NCI-H1048 (cell line): ENCODE data around the gene TC2N.
A peak's percentile ranks its signal among the peaks of the same experiment; 100 is the strongest.
"Not testable (repeated sequence)": the region's sequence is repeated elsewhere in the genome, so short reads cannot be mapped to it uniquely, and the experiment has no call there.

Experiments
- DNase-seq: peaks from one replicate; lab custom pipeline; 2025; lab: John Stamatoyannopoulos, UW

The TC2N gene

DNA sequence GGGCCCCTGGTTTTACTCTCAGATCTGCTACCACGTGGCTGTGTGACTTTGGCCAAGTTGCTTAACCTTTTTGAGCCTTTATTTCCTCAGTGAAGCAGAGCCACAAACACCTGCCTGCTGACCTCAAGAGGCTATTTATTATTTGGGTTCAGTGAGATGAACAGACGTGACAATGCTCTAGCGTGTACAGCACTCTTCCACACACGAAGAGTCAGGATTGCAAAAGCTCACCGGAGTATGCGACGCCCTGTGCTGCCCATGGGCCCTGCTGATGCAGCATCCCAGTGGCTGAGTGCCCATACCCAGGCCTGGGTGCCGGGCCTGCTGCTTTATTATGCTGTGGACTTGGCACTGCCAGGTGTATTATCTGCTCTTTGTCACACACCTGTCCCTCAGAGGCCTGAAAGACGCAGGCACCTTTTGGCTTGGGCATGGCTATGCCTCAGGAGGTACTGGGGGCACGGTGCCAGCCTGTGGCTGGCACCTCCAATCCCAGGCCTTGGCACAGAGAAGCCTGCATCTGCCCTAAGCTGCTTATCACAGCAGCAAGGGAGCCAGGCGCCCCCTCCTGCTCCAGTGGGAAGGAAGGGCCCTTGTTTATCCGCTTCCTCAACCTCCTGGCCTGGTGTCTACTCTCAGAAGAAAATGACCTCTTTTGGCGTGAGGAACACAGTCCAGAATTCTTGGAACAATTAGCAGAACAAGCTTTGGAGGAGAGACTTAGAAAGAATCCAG lies 22.3 kb upstream of the TC2N start:
- no peak for DNase-seq

DNA sequence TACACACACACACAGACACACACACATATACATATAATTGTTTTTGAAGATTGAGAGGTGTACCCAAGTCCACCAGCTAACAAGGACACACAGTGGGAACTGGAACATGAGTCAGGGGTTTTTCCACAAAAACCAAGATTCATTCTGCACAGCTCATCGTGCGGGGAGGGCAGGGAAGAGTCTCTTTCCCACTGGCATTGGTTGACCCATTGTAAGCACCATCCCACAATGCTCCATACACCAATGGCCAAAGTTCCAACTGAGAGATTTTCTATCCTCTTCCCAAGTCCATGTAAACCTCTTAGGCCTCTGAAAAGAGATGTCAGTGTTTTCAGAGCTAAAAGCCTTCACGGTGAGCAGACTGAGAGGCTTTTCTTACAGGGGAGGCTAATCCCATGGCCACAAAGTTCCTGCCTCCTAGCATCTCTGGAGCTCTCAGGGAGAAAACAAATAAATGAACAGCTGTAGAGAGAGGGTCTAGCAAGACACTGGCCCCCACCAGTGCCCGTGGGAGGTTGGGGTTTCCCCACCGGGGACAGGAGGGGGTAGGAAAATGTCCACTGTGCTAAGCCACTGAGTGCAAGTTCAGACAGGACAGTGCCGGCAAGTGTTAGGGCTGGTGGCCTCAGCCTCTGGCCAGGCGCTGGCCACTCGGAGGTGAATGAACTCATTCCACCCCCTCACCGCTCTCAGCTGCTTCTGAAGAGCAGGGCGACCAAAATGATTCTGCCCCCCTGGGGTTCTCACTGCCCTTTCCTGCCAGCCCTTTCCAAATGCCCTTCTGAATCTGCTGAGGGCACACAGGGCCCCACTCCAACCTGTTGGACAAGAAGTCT lies 21.5 kb upstream of the TC2N start:
- no peak for DNase-seq

DNA sequence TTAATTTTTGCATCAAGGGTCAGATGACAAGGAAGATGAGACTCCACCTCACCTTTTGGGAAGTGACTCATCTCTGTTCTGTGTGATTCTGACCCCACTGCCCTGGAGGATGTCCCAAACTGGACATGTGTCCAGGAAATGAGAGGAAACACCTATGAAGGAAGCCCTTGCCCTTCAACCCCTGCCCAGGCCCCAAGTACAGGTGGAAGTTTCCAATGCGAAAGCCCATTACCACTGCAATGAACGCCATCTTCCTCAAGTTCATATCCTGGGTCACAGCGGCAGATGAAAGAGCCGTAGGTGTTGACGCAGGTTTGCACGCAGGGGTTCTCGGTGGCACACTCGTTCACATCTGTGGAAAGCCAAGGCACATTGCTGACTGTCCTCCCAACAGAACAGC lies 19.6 kb upstream of the TC2N start:
- no peak for DNase-seq

DNA sequence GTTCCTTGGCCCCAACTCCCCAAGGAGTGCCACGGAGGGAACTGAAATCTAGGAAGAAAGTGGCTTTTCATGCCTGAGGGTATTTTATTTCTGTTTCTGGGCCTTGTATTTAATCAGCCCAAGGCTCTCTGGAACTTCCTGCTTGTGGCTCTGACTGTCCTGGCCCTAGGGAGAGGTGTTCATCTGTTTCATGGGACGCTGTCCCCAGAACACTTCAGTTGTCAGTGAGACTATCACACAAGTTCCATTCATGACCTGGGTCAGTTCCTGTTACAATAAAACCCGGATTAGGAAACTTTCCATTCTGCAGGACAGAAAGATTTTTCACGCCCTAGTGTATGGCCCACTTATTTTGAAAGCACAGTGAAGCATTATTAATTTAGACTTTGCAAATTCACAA lies 18.5 kb upstream of the TC2N start:
- no peak for DNase-seq

DNA sequence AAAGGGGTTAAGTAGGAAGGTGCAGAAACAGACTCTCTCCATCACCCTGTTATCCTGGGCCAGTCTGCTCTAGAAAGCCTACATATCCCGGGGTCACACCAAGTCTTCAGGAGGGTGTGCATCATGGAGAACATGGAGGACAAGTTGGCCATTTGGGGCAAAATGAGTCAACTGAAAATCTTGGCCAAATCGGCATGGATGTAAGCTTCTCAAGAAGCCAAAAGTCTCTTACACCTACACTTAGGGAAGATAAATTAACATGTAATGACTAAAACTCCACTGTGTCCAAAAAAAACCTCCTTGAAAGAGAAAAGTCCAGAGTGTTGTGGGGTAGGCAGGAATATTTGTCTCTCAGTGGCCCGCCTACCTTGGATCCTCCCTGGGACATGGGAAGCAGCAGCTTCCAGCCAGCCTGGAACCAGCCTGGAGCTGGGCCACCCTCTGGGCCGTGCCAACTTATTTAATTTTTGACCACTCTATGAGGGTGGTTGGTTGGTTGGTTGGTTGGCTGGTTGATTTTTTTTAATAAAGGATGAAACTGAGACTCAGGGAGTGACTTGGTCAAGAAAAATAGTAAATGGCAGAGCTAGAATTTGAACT lies 17.9 kb upstream of the TC2N start:
- no peak for DNase-seq

DNA sequence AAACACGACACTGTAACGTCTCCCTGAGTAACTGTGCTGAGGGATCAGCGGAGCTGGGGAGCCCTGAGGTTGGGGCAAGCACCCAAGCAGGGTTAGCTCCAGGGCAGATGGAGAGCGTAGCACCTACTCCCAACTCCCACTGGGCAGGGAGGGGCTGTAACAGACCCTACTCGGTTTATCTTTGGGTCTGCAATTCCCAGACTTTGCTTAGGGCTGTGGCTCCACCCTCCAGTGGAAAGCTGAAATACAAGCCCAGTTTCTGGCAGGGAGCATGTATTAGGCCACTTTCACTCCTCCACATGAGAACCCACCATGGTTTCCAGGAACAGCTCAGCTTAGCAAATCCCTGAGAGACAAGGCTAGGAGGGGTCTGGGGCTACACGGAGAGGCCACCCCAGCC lies 17.3 kb upstream of the TC2N start:
- DNase-seq: no peak

DNA sequence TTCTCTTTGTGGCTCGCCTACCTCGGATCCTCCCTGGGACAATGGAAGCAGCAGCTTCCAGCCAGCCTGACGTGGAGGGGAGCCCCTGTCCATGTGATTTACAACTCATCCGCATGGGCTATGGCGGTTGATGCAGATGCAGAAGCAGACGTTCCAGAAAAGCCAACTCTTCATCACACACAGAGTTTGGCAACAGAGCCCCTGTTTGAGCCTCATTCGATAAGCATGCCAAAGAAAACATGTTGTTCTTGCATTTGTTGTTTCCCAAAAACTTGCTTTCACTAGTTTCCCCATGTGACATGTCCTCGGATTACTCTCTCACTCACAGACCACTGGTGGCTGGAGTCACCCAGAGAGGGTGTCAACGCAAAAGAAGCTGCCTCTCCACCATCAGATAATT lies 16.4 kb upstream of the TC2N start:
- no peak for DNase-seq

DNA sequence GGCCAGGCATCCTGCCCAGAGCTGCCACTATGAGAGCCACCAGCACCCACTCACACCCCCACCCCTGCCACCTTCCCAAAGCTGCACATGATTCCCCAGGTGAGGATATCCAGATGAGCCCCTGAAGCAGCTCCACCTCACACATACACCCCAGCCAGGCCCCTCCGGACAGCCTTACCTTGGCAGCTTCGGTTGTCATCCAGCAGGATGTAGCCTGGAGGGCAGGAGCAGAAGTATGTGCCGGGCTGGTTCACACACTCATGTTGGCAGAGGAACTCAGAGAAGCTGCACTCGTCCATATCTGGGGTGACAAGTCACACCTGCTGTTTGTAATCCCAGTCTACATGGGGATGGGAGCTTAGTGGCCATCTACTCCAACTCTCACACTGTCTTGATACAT lies 15.4 kb upstream of the TC2N start:
- no peak for DNase-seq

DNA sequence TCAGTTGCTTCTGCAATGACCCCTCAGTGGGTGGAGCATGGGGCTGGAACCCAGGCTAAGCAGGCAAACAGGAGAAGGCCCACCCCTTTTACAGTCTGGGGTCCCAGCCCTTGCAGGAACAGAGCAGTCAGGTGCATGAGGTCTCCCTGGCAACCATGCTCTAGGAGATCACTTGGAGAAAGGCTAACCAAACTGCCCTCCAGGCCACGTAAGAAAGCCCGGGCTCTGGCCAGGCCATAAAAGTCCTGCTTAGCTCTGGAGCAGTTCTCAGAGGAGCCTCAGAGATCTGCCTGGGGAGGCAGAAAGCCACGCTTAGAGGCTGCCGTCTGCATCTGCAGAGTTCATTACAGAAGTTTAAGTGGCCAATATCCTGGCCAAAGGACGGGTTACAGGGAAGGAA lies 15.0 kb upstream of the TC2N start:
- DNase-seq: no peak

DNA sequence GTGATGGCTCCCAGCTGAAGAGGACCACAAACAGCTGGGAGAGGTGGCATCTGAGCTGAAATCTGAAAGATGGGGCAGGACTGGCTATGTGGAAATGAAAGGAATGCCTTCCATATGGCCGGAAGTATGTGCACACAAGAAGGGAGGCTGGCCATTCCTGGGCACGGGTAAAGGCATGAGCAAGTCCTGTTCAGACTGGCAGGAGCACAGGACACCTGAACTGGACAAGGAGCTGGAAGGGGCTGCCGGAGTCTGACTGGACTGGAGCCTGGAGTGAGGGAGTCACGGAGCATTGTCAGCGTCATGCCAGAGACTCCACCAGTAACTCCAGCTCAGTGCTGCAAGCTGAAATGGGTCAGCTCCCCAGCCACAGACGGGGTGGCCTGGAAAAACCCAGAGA lies 11.9 kb upstream of the TC2N start:
- no peak for DNase-seq

DNA sequence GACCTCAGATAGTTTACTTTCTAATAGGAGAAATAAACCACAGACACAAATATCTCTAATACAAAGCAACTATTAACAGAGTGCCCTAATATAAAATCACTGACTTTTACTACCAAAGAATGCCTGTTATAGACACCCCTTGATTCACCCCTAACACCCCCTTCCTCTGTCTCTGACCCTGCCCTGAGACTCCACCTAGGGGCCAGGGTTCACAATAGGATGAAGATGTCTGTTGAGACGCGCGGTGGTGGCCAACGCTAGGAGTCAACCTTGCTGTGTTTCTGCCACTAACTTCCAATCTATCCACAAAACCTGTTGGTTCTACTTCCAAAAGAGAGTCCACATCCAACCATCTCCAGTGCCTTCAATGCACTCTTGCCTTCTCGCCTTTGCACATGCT lies 10.9 kb upstream of the TC2N start:
- DNase-seq: no peak

DNA sequence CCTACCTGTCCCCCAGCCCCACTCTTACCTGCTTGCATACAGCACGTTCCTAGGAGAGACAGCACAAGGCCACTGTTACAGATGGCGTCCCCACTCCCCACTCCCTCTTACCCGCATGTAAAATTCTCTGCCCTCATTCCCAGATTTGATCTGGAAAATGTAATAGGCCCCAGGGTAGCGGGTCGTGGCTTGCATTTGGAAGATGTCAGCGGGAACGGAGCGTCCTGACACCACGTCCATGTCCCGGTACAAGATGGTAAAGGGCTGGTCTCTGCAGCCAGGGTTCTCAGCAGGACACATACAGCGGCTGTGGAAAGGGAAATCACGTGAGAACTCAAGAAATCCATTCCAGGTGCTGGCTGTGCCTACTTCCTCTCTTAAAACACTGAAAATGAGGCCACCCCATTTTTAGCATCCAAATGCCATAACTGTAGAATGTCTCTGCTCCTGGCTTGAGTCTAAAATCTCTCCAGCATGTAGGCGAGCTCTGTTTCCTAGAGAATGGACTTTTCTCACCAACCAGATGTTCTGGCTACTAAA lies 10.1 kb upstream of the TC2N start:
- no peak for DNase-seq

DNA sequence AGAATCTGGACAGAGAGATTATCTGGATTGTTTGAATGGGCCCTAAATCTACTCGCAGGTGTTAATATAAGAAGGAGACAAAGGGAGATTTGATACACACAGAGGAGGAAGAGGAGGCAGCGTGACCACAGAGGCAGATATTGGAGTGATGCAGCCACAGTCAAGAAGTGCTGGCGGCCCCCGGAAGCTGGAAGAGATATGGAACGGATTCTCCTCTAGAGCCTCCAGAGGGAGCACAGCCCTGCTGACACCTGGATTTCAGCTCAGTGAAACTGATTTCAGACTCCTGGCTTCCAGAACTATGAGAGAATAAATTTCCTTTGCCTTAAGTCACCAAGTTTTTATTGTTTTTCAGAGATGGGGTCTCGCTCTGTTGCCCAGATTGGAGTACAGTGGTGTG lies 9.2 kb upstream of the TC2N start:
- no peak for DNase-seq

DNA sequence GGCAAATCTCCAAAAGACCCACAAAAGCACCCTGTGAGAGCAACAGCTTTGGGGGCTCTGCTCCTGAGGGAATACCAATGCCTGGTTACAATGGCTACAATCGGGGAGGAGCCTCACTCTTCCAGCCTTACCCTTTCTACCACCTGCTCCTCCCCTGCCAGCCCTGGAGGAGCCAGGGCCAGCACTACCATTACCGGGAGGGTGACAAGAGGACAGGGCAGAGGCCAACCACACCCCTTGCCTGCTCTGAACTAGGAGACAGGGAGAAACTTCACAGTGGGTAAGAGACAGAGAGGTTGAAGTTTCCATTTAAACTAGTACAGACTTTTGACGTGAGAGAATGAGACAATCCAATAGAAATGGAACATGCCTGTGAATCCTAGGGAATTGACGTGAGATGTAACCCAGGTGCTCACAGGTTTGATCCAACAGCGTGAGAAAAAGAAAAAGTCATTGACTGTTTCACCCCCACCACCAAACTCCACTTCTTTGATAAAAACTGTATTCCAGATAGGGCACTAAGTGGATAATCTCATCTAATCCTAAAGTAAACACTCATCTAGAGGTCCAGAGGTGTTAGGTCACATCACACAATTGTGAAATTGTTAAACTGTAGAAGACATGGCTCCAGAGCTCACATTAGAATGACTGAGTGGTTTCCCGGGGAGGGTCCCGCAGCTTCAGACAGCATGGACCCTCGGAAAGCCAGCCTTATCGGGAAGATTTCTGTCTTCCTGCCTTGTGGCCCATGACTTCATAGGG lies 8.4 kb upstream of the TC2N start:
- DNase-seq: no peak

DNA sequence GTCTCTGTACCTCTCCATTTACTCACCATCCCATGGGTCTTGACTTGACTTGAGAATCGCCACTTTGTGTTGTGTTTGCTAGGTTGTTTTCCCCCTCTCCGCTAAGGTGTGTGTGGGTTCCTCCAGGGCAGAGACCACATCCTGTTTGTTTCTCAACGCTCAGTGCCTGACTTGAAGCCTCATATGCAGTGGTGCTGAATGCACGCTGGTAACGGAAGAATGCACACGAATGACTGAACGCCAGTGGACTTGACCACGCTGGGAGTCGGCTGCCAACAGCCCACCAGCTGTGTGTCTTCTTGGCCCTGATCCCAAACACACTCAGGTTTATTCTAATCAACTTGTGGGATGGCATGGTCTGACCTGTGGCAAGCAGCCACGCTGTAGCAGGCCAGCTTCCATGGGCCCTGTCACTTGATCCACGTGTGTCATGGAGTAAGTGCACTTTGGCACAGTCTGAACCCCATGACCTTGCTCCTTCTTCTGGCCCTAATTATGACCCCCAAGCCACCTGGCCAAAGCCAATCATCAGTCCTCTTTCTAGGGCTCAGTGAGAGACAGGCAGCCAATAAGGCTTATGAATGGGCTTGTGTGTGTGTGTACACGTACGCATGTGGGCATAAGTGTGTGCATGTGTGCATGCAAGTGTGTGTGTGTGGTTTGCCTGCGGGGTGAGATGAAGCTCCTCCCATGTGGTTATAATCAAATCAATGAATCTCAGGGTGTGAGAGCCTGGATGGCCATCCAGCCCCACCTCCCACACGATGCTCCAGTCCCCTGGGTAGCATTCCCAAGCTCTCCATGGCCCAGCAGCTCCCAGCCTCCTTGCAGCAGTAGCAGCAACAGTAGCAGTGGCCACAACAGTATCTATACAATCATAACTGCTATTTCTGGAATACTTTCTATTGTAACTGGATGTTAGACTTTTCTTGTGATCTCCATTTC lies 6.4 kb upstream of the TC2N start:
- DNase-seq: no peak

DNA sequence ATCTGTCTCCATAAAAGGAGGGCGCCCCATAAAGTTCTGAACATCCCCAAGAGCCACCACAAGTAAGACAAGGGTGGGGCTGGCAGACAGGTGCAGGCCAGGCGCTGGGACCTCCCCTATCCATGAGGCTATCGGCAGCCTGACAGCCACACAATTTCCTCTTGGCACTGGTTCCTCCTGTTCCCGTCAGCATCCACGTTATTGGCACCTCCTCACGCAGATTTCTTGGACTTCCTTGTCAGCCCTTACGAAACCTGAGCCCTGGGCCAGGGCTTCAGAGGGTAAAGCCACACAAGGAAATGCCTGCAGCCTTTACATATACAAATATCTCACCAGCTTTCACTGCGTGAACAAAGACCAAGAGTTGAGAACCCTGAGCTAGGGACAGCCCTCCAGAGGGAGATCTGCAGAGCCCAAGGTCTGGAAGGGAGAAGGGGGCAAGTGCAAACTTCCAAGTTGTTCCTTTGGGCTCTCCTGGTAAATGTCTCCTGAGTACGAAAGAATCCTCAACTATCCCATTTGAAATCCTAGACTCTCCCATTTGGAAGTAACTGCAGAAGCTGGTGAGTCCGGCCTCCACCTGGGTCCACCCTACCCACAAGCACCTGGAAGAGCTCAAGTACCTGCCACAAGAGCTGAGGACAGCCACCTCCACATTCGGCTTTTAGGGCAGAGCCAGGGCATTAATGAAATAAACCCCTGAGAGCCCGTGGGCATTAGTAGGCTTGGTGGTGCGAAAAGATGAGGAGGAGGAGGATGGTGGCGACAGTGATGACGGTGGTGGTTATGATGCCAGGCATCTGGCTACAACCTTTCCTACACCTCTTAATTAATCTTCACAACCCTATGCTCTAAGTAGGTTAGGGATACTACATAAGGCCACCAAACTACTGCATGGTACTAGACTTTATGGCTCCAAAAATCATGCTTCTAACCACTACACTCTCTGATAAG lies 5.5 kb upstream of the TC2N start:
- peak; percentile 57 for DNase-seq

DNA sequence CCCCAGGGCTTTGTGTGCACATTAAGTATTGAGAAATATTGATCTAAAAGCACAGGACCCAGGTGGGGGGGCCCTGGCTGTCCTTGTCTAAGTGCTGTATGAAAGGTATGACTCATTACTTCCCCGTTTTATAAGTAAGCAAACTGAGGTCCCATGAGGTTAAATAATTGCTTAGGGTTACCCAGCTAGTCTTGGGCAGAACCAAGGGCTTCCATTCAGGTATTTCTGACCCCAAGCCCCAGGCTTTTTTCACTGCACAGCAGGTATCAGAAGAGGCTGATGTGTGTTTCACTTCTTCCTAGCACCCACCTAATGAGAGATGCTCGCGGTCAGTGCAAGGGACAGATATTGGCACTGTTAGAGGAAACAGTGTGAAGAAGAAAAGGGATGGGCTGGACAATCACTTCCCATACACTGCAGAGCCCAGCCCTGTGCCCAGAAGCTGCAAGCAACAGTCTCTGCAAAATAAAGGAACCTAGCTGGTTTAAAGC lies 4.7 kb upstream of the TC2N start:
- no peak for DNase-seq

DNA sequence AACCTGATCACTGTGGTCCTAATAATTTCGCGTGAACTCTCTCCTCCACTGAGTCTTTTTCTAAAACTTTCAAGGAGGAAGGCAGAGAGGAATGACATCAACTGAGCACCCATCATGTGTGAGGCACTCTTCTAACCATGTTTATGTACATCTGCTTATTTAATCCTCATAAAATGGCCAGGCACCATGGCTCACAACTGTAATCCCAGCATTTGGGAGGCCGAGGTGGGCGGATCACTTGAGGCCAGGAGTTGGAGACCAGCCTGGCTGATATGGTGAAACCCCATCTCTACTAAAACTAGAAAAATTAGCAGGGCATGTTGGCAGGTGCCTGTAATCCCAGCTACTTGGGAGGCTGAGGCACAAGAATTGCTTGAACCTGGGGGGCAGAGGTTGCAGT lies 4.1 kb upstream of the TC2N start:
- DNase-seq: not testable (repeated sequence)

DNA sequence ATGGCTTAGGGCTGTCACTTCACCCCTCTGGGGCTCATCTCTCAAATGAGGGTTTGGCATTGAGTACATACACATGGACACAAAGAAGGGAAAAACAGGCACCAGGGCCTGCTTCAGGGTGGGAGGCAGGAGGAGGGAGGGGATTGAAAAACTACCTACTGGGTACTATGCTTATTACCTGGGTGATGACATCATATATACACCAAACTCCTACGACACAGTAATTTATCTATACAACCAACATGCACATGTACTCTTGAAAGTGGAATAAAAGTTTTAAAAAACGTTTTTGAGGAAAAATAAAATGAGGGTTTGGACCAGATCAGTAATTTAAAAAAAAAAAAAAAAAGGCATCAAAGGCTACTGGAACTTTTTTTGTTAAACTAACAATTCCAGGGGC lies 3.6 kb upstream of the TC2N start:
- DNase-seq: no peak

DNA sequence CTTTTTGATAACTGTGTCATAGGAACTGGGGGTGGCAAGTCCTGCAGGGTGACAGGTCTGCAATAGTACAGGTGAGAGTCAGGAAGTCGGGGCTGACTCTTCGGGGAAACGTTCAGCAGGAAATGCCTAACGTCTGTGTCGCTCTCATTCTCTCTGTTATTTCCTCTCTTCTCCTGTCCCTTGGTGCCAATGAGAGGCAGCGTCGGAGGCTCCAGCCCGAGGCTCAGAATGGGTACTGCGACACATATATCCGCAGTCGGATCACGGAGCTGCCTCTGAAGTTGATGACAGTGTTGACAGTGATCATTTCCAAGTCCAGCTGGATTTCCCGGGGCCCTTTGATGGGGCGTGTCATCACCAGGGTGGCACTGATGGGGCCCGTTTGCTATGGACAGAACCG lies 2.7 kb upstream of the TC2N start:
- no peak for DNase-seq
